WTC11 (cell line): ENCODE results near the gene NARS2. TPM values are rescaled to one million over a fixed set of nuclear protein-coding genes. Genes with fewer than 3 reads are reported as not detected.
"Not testable (repeated sequence)": the region's sequence is repeated elsewhere in the genome, so short reads cannot be mapped to it uniquely, and the experiment has no call there.

ENCODE experiments used
- ATAC-seq: fragments of 200-7000 bp; cut with Tn5 transposase; 2 replicates; pipeline ENCODE4 v1.10.0; 2021; ENCODE audit warnings: mild to moderate bottlenecking, moderate library complexity
- CTCF ChIA-PET: fragments of 300-600 bp; sonication (Branson Sonifier 250); formaldehyde crosslinking; loops from one replicate; lab custom pipeline; 2021; ENCODE audit warnings: antibody characterized with exemption; lab: Charles Lee
- POLR2A ChIA-PET: fragments of 350-600 bp; sonication (Branson Sonifier 250); formaldehyde crosslinking; loops from one replicate; lab custom pipeline; 2021; ENCODE audit warnings: antibody characterized with exemption; lab: Charles Lee
- DNase-seq: peaks from one replicate; pipeline ENCODE4 v3.0.0; 2021; ENCODE audit warnings: low spot score
- H3K27ac Mint-ChIP-seq: 2 replicates; pipeline ENCODE4 v1.8.0; 2021; ENCODE audit warnings: mixed read lengths
- H3K27me3 Mint-ChIP-seq: 2 replicates; pipeline ENCODE4 v1.8.0; 2021; ENCODE audit warnings: low read depth, mild to moderate bottlenecking, moderate library complexity, mixed read lengths
- H3K36me3 Mint-ChIP-seq: 2 replicates; pipeline ENCODE4 v1.8.0; 2021; ENCODE audit warnings: mixed read lengths
- H3K4me1 Mint-ChIP-seq: 2 replicates; pipeline ENCODE4 v1.8.0; 2022; ENCODE audit warnings: mixed read lengths
- H3K4me3 Mint-ChIP-seq: 2 replicates; pipeline ENCODE4 v1.8.0; 2021; ENCODE audit warnings: mild to moderate bottlenecking, moderate library complexity, mixed read lengths
- H3K9me3 Mint-ChIP-seq: 2 replicates; pipeline ENCODE4 v1.8.0; 2021; ENCODE audit warnings: mixed read lengths
- E2F4 ChIP-seq: sonication (generic); formaldehyde crosslinking; IDR thresholded peaks from 2 replicates; pipeline ENCODE4 v1.8.1; 2022; ENCODE audit warnings: low read depth, mild to moderate bottlenecking, moderate library complexity, missing genetic modification reagents, borderline replicate concordance
- FOXJ3 ChIP-seq: sonication (generic); formaldehyde crosslinking; IDR thresholded peaks from 2 replicates; pipeline ENCODE4 v1.9.0; 2021; ENCODE audit warnings: missing genetic modification reagents, mild to moderate bottlenecking, borderline replicate concordance
- GRHL2 ChIP-seq: fragments of 250-450 bp; sonication (Bioruptor Pico); IDR thresholded peaks from 2 replicates; pipeline ENCODE4 v1.8.0; 2022; ENCODE audit warnings: mild to moderate bottlenecking, moderate library complexity; ENCODE audit not compliant: insufficient replicate concordance, severe bottlenecking
- GTF2I ChIP-seq: fragments of 250-450 bp; sonication (Bioruptor Pico); conservative IDR thresholded peaks from 2 replicates; pipeline ENCODE4 v1.4.0; 2021; ENCODE audit warnings: mild to moderate bottlenecking
- HMGA2 ChIP-seq: fragments of 250-450 bp; sonication (Bioruptor Pico); IDR thresholded peaks from 2 replicates; pipeline ENCODE4 v1.4.0; 2021; ENCODE audit warnings: mild to moderate bottlenecking, moderate library complexity
- JUN ChIP-seq: sonication (generic); formaldehyde crosslinking; IDR thresholded peaks from 2 replicates; pipeline ENCODE4 v1.8.0; 2023; ENCODE audit warnings: mild to moderate bottlenecking, missing genetic modification reagents
- MXD4 ChIP-seq: fragments of 250-450 bp; sonication (Bioruptor Pico); IDR thresholded peaks from 2 replicates; pipeline ENCODE4 v1.8.0; 2021; ENCODE audit warnings: mild to moderate bottlenecking, moderate library complexity, borderline replicate concordance
- NR3C1 ChIP-seq: sonication (generic); formaldehyde crosslinking; conservative IDR thresholded peaks from 2 replicates; pipeline ENCODE4 v1.8.1; 2023; ENCODE audit warnings: low read depth, mild to moderate bottlenecking, missing genetic modification reagents
- OVOL2 ChIP-seq: fragments of 250-450 bp; sonication (Bioruptor Pico); IDR thresholded peaks from 2 replicates; pipeline ENCODE4 v1.9.0; 2021; ENCODE audit warnings: mild to moderate bottlenecking, borderline replicate concordance
- SP1 ChIP-seq: sonication (generic); formaldehyde crosslinking; conservative IDR thresholded peaks from 2 replicates; pipeline ENCODE4 v1.8.1; 2022; ENCODE audit warnings: missing genetic modification reagents
- TEAD4 ChIP-seq: sonication (generic); formaldehyde crosslinking; IDR thresholded peaks from 2 replicates; pipeline ENCODE4 v1.8.0; 2022; ENCODE audit warnings: mild to moderate bottlenecking, missing genetic modification reagents
- ZNF121 ChIP-seq: sonication (generic); formaldehyde crosslinking; IDR thresholded peaks from 2 replicates; pipeline ENCODE4 v1.8.0; 2023; ENCODE audit warnings: missing genetic modification reagents
- ZNF396 ChIP-seq: fragments of 250-450 bp; sonication (Bioruptor Pico); IDR thresholded peaks from 2 replicates; pipeline ENCODE4 v1.8.0; 2021; ENCODE audit warnings: mild to moderate bottlenecking, moderate library complexity, borderline replicate concordance
- total RNA-seq: library from RNA; stranded (reverse); gene quantifications from 3 replicates; pipeline ENCODE4 v1.2.3, GENCODE V29; 2021
- TF ChIP-seq, protein P1 (sequence below): sonication (generic); formaldehyde crosslinking; IDR thresholded peaks from 2 replicates; pipeline ENCODE4 v1.8.1; 2023; ENCODE audit warnings: mild to moderate bottlenecking, missing genetic modification reagents, moderate library complexity
- TF ChIP-seq, protein P2 (sequence below): fragments of 200-600 bp; IDR thresholded peaks from 2 replicates; pipeline ENCODE4 v1.8.0; 2022; ENCODE audit warnings: antibody characterized with exemption
- TF ChIP-seq, protein P3 (sequence below): sonication (generic); formaldehyde crosslinking; IDR thresholded peaks from 2 replicates; pipeline ENCODE4 v1.8.1; 2023; ENCODE audit warnings: mild to moderate bottlenecking, missing genetic modification reagents, moderate library complexity

Gene NARS2
- total RNA-seq, 1 experiment from 2014 or later = 36.4 TPM

GRCh38 chr11:78564037-78564436 is 10.6 kb downstream of the NARS2 start:
- POLR2A ChIA-PET, ATAC-seq: not testable (repeated sequence)

DNA sequence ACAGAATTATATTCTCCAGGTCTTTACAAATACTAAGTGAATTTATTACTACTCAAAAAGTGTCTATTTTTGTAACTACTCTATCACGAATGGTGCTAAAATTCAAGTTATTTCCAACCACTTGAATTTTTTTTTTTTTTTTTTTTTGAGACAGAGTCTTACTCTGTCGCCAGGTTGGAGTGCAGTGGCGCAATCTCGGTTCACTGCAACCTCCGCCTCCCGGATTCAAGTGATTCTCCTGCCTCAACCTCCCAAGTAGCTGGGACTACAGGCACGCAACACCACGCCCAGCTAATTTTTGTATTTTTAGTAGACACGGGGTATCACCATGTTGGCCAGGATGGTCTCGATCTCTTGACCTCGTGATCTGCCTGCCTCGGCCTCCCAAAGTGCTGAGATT is 11.6 kb downstream of the NARS2 start:
- CTCF ChIA-PET = interaction anchor here (2.2 to 2.5 kb wide), 2 partner anchors 12 to 335 kb away, joined by 48 to 53 read pairs; partner anchors contain the start of gene NARS2
- POLR2A ChIA-PET, ATAC-seq, H3K9me3 Mint-ChIP-seq, H3K27ac Mint-ChIP-seq, H3K4me3 Mint-ChIP-seq, DNase-seq, H3K27me3 Mint-ChIP-seq: not testable (repeated sequence)
- H3K4me1 Mint-ChIP-seq = peaks cover 37% of the 10 kb centered on the region
- peaks cover 27% of the 10 kb centered on the region for H3K36me3 Mint-ChIP-seq

More at GRCh38 chr11:78564037-78564436, 10.6 kb downstream of the NARS2 start:
- H3K4me3 Mint-ChIP-seq, H3K27me3 Mint-ChIP-seq, H3K9me3 Mint-ChIP-seq, DNase-seq, H3K27ac Mint-ChIP-seq: not testable (repeated sequence)
- 0 out of 2 replicates have a peak, but pooled peaks have one; percentile 56 for TF ChIP-seq GTF2I (CRISPR knock-in tag)
- peak; percentile 59; the same call in 1 of the 2 replicates for TF ChIP-seq ZNF121
- peaks cover 29% of the 10 kb centered on the region for H3K36me3 Mint-ChIP-seq
- CTCF ChIA-PET = interaction anchor here (0.6 to 2.5 kb wide), 36 partner anchors 10 to 520 kb away, joined by 3 to 53 read pairs (median 5); partner anchors contain the start of genes GAB2, KCTD21, NARS2 and NDUFC2
- peaks cover 30% of the 10 kb centered on the region for H3K4me1 Mint-ChIP-seq

DNA sequence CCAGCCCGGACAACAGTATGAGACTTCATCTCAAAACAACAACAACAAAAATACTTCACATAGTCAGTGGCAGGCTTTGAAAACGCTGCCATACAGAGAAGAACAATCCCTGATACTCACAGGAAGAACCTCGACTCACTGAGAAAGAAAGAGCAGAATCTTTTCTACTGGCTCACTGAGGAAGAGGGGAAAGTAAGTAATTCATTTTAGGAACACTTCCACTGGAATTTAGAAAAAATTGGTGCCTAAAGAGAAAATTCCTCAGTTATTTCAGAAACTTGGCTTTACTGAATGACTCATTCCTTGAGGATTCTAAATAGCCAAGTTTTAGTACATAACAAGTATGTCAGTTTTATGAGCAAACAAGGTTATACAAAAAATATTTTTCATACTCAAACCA is 12.3 kb downstream of the NARS2 start:
- ATAC-seq = no peak; the same call in 1 of the 2 replicates
- ChIA-PET CTCF (no interaction called here), POLR2A (no interaction called here)
- Mint-ChIP-seq H3K27me3 (no peaks in the 10 kb centered on the region), H3K36me3 (peaks cover 27% of the 10 kb centered on the region), H3K27ac (peak overlapping the region; percentile 84; the same call in 1 of the 2 replicates), H3K9me3 (no peaks in the 10 kb centered on the region), H3K4me1 (peaks cover 42% of the 10 kb centered on the region), H3K4me3 (no peak overlapping the region)
- DNase-seq = no peak
- TF ChIP-seq ZNF396 (CRISPR knock-in tag) (no peak), GTF2I (CRISPR knock-in tag) (no peak), E2F4 (CRISPR knock-in tag) (no peak), SP1 (no peak), TEAD4 (CRISPR knock-in tag) (no peak), GRHL2 (CRISPR knock-in tag) (no peak), JUN (CRISPR knock-in tag) (no peak), NR3C1 (CRISPR knock-in tag) (no peak), FOXJ3 (CRISPR knock-in tag) (no peak), MXD4 (CRISPR knock-in tag) (no peak), HMGA2 (CRISPR knock-in tag) (no peak), OVOL2 (CRISPR knock-in tag) (no peak)
- TF ChIP-seq, protein P1, sequence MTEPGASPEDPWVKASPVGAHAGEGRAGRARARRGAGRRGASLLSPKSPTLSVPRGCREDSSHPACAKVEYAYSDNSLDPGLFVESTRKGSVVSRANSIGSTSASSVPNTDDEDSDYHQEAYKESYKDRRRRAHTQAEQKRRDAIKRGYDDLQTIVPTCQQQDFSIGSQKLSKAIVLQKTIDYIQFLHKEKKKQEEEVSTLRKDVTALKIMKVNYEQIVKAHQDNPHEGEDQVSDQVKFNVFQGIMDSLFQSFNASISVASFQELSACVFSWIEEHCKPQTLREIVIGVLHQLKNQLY (CRISPR knock-in tag) = no peak
- TF ChIP-seq, protein P2, sequence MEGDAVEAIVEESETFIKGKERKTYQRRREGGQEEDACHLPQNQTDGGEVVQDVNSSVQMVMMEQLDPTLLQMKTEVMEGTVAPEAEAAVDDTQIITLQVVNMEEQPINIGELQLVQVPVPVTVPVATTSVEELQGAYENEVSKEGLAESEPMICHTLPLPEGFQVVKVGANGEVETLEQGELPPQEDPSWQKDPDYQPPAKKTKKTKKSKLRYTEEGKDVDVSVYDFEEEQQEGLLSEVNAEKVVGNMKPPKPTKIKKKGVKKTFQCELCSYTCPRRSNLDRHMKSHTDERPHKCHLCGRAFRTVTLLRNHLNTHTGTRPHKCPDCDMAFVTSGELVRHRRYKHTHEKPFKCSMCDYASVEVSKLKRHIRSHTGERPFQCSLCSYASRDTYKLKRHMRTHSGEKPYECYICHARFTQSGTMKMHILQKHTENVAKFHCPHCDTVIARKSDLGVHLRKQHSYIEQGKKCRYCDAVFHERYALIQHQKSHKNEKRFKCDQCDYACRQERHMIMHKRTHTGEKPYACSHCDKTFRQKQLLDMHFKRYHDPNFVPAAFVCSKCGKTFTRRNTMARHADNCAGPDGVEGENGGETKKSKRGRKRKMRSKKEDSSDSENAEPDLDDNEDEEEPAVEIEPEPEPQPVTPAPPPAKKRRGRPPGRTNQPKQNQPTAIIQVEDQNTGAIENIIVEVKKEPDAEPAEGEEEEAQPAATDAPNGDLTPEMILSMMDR = no peak
- TF ChIP-seq, protein P3, sequence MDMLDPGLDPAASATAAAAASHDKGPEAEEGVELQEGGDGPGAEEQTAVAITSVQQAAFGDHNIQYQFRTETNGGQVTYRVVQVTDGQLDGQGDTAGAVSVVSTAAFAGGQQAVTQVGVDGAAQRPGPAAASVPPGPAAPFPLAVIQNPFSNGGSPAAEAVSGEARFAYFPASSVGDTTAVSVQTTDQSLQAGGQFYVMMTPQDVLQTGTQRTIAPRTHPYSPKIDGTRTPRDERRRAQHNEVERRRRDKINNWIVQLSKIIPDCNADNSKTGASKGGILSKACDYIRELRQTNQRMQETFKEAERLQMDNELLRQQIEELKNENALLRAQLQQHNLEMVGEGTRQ (CRISPR knock-in tag) = no peak
